ENCODE data around the gene CHD6.

The CHD6 gene

DNA sequence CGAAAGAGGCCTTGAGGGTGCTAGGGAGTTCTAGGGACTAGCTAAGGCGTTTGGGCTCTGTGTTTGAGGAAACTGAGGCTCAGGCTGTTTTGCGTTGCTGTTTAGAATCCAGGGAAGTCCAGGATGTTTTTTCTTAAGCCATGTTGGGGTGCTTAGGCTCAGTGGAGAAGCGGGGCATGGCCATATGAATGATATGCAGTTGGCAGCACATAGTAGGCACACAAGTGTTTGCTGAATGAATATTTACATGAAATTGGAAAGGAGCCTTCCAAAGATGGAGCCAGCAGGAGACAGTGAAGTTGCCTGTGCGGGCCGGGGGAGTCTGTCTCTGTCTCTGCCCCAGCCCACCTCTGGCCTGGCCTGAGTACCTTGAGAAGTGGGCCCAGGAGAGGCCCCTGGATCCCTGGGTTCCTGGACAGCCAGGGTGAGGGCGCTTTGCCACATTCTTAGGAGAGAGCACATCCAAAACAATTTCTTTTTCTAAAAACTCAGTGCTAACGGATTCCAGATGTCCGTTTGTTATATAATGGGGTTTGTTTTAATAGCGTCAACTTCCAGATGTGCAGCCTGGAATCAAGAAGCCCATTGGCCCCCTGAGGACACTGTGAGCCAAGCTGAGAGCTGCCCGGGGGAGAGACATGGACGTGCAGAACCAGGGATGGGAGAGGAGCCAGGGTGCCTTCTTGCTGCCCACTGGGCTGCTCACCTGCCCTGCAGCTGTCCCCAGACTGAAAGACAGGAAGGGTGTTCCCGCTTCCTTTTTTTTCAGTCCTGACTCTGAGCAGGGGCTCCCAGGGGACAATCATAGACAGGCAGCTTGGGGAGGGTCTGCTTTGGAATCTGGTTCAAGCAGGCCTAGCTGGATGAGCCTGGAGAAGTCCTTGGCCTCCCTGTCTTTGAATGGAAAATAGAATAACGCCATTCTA lies 231.4 kb downstream of the CHD6 start:
- no peak for FAIRE-seq

DNA sequence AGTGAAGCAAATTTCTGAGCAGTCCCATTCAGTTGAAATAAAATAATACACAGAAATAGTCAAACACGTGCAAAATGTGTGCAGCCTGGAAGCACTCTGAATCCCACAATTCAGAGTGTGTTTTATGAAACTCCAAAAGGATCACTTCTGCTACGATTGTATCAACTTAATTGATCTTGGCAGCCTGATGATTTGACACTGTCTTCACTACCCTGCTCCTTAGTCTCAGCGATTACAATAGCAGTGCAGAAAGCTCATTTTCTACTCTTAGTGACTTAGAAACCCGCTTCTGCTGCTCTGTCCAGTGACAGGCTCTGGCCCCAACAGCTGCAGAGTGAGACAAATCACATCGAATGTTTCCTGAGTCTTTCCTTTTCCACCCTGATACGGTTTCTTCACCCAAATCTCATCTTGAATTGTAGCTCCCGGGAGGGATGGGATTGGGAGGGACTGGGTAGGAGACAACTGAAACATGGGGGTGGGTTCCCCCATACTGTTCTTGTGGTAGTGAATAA lies 235.3 kb downstream of the CHD6 start:
- no peak for FAIRE-seq

- FAIRE-seq: no peak
Observed at GRCh38 chr20:41380551-41381193, 237.5 kb downstream of the CHD6 start.

GRCh38 chr20:41379551-41379950 lies 238.6 kb downstream of the CHD6 start:
- FAIRE-seq: no peak

DNA sequence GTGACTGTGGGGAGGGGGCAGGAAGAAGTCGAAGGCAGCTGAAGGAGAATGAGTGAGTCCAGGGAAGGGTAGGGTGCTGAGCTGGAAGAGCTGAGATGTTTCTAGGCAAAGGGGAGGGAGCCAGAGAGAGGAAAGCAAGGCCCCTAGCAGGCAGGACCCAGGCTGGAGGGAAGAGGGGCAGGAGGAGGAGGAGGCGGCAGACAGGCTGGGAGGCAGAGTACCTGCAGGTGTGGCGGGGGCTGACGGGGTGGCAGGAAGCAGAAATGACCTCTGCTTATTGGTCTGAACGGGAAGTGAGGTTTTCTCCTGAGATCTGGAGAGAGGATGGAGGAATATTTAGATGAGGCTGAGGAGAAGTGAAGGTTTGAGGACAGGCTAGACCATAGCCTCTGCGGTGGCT lies 240.9 kb downstream of the CHD6 start:
- FAIRE-seq: no peak

- no peak for FAIRE-seq
Observed at GRCh38 chr20:41376349-41376748, 241.8 kb downstream of the CHD6 start.

GRCh38 chr20:41375846-41376245 lies 242.3 kb downstream of the CHD6 start:
- FAIRE-seq: no peak

- FAIRE-seq: no peak
Observed at GRCh38 chr20:41373931-41374920, 244.0 kb downstream of the CHD6 start.

DNA sequence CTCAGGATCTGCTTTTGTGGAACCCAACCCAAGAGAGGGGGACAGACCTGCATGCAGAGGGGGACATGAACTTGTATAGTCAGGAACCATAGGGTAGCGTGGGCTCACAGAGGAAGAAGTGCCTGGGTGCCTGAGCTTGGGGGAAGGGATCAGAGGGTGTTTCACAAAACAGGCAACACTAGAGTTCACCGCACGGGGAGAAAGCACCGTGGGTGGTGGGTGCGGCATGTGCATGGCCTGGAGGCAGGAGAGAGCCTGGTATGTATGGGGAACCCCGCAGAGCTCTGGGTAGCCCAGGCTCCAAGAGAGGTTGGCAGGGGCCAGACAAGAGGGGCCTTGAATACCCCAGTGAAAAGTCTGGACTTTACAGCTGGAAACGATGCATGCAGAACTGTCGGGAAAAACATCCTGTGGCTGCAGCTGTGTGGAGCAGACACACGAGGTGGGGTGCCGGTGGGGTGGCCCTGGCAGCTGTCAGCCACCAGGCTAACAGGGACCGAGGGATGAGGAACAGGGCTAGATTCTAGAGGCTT lies 244.9 kb downstream of the CHD6 start:
- no peak for FAIRE-seq

- FAIRE-seq: no peak
Observed at GRCh38 chr20:41371371-41371770, 246.8 kb downstream of the CHD6 start.

DNA sequence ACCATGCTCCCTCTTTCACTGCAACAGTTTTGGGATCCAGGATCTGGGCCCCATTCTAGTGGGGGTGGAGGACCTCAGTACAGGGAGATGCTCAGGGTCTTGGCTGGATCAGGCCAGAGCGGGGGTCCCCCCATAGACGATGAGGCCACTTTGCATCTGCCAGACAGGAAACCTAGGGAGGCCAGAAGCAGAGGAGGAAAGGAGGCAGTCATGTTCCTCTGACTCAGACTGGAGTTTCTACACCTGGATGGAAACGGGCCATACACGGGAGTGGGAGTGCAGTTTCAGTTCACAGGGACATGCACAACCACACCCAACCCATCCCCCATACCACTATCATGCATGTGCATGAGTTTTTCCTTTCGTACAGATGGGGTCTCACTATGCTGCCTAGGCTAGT lies 248.0 kb downstream of the CHD6 start:
- FAIRE-seq: no peak

DNA sequence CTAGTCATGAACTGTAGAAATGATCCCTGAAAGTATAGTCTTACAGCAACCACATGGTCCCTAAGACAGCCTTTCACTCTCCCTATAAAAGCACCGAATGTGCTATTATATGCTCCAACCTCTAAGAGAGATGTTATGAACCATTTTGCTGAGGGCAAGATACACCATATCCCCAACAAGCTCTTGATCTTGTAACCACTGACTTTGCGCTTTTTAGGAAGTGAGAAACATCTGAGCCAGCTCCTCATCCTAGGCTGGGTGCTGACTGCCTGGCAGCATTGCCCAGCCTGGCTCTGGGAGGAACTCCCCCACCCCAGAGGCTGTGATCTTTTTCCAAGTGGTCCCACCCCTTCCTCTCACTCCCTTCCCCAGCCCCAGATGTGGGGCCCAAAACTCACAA lies 248.5 kb downstream of the CHD6 start:
- no peak for FAIRE-seq

GRCh38 chr20:41367956-41368355 lies 250.2 kb downstream of the CHD6 start:
- no peak for FAIRE-seq

- FAIRE-seq: no peak
Observed at GRCh38 chr20:41367393-41367695, 250.8 kb downstream of the CHD6 start.

DNA sequence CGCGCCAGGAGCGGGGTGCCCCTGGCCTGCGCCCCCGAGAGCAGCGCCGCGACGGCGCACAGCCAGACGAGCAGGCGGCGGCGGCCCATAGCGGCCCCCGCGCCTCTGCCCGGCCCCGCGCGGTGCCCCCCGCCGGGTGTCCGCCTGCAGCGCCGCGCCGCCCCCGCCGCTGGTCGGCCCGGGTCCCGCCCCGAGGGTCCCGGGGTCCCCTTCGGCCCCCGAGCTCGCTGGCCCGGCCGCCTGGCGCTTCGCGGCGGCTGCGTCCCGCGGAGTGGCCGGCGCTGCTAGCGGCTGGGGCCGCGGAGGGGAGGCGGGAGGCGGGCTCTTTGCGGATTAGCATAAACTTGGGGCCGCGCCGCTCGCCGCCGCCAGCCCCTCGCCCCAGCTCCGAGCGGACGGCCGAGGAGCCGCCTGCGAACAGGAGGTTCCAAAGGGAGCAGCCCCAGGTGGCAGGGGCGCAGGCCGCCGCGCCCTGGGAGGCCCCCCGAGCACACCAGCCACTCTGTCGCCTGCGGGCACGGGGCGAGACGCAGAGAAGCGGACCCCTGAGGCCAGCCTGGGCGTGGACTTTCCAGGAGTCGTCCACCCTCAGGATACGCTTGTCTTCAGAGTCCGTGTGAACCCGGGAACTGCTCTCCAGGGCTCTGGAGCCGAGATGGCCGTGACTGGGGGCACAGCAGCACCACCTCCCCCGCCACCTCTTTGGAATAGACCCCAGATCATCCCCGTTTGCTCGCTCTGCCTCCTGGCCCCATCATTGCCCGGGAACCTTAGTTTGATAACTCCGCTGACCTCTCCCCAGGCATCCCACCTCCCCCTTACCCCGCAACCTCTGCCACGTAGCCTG lies 251.4 kb downstream of the CHD6 start, which contains the start of gene EMILIN3:
TSS of gene EMILIN3 (minus strand) at position 273 of the 847 bp plus-strand sequence. CDS start at position 89, 184 bp downstream.
- no peak for FAIRE-seq

DNA sequence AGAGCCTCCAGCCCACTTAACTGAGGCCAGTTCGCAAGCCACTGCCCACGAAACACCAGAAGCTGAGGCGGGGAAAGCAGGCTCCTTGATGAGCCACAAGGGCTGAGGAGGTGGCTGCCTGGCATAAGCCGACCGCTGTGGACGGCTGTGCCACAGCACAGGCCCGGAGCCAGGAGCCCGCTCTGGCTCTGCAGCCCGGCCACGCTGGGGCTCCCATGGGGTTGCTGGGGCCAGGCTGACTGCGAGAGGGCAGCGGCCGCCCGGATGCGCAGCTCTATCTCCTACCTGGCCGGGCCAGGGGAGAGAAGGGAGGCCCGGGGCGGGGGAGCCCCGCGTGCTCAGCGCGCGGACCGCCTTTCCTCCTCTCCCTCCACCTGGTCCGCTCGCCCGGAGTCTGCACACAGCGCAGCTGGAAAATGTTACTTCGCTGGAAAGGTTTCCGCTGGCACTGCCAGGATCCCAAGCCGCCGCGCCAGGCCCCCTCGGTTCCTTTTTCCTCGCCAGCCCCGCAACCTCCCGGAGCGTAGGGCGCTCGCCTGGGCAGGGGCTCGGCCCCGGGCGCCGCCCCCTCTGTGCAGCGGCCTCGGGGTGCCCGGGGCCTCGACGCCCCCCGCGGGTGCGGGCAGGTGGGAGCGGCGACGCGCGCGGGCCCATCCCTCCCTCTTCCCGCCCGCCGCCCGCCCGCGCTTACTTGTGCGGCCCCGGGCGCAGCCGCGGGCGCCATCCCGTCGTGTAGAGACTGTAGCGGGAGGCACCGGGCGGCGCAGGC lies 252.2 kb downstream of the CHD6 start:
- no peak for FAIRE-seq

DNA sequence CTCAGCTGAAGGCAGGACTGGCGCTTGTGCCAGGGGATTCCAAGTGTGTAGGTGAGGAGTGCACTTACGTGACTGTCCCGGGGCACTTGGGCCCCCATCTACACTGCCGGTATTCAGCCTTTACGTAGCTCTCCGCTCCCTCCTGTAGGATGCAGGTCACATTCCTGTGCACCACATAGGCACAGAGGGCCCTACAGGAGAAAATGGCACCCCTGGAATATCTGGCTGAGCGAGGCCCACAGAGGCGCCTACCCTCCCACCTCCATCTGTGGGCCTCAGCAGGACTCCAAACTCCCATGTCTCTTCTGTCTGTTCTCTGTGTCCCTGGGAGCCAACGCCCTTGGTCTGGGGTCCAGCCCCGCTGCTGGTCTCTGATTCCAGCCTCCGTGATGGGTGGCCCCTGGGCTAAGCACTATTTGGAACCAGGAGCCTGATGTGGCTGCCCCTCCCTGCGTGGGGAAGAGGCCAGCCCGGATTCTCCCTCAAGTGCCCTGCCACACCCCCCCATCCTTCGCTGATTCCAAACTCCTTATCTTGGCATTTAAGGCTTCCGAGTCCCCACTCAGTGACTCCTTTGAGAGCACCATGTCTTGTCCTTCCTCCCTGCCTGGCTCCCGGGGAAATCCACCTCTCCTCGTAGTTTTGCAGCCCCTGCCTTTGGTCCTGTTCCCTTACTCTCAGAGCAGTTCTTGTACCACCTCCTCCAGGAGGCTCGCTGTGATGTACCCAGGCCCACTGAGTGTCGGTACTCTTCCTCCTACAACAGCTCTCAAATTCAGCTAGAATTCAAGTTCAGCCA lies 253.0 kb downstream of the CHD6 start:
- FAIRE-seq: no peak

- FAIRE-seq: no peak
Observed at GRCh38 chr20:41364236-41364855, 253.8 kb downstream of the CHD6 start.

GRCh38 chr20:41363601-41364000 lies 254.6 kb downstream of the CHD6 start:
- no peak for FAIRE-seq

GRCh38 chr20:41362748-41363140 lies 255.4 kb downstream of the CHD6 start:
- no peak for FAIRE-seq
